Measurements from ENCODE around the gene LCN15.
A peak's percentile ranks its signal among the peaks of the same experiment; 100 is the strongest.
"Not testable (repeated sequence)": the region's sequence is repeated elsewhere in the genome, so short reads cannot be mapped to it uniquely, and the experiment has no call there.

Gene LCN15

DNA sequence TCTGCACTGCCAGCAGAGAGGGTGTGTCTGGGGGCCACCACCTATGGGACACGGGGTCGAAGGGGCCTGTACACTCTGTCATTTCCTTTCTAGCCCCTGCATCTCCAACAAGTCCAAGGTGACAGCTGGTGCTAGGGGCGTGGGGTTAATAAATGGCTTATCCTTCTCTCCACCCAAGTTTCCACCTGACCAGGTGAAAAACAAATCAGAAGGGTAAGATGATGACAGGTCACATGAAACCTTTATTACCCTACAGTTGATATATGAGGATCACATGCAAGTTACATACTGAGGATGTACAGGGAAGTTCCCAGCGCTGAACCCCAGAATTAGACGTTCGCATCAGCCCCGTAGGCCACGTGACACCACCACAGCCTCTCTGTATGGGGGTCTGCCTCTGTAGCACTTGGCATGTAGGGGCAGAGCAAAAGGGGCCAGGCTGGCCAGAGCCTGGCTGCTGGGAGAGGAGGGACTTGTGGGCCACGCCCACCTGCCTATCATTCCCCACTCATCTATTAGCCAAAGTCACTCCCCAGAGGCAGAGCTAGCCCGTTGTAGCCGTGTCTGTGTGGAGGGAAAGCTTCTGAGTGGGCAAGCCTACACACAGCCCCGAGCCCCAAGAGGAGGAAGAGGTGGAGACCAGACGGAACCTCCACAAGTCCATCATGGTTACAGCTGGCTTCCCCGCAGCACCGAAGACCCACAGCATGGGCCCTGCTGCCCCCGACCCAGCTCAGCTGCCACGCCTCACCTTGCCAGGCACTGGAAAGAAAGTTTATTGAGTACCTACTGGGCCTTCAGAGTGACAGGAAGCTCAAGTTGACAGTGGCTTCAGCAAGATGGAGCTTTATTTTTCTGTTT lies 29.0 kb upstream of the LCN15 start:
- DNase-seq, result no peak

- no peak for DNase-seq
Measured at GRCh38 chr9:136792321-136793085, 28.2 kb upstream of the LCN15 start.

- DNase-seq, result peak; percentile 70
Measured at GRCh38 chr9:136791516-136792276, 27.4 kb upstream of the LCN15 start.

- DNase-seq, result peak; percentile 100
Measured at GRCh38 chr9:136790640-136791515, 26.6 kb upstream of the LCN15 start, which contains the start of gene TMEM141. Gene TMEM141, plus strand, starts transcription at chr9:136791344. Its CDS starts 27 bp downstream, at chr9:136791371.

DNA sequence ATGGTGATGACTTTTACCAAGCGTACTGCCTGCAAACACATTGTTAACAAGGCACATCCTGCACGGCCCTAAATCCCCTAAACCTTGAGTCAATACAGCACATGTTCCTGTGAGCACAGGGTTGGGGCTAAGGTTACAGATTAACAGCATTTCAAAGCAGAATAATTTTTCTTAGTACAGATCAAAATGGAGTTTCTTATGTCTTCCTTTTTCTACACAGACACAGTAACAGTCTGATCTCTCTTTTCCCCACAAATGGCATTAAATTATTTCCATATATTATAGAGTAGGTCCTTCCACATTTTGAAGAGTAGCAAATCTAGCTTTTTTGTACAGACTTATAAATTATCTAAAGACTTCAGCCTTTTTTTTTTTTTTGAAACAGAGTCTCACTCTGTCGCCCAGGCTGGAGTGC lies 25.2 kb upstream of the LCN15 start:
- DNase-seq, result no peak

DNA sequence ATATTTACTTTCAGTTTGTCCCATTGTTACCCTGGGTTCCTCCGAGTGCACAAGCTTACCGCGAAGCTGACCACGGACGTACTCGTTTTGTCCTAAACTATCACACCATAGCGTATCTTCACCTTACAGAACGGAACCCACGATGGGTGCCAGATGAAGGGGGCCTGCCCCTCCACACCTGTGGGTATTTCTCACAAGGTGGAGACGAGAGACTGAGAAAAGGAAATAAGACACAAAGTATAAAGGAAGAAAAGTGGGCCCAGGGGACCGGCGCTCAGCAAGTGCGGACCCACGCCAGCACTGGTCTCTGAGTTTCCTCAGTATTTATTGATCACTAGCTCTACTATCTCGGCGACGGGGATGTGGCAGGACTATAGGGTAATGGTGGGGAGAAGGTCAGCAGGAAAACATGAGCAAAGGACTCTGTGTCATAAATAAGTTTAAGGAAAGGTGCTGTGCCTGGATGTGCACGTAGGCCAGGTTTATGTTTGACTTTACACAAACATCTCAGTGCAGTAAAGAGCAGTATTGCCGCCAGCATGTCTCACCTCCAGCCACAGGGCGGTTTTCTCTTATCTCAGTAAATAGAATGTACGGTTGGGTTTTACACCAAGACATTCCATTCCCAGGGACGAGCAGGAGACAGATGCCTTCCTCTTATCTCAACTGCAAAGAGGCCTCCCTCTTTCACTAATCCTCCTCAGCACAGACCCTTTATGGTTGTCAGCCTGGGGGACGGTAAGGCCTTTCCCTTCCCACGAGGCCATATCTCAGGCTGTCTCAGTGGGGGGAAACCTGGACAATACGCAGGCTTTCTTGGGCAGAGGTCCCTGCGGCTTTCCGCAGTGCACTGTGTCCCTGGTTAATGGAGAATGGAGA lies 24.6 kb upstream of the LCN15 start:
- not testable (repeated sequence) for DNase-seq

DNA sequence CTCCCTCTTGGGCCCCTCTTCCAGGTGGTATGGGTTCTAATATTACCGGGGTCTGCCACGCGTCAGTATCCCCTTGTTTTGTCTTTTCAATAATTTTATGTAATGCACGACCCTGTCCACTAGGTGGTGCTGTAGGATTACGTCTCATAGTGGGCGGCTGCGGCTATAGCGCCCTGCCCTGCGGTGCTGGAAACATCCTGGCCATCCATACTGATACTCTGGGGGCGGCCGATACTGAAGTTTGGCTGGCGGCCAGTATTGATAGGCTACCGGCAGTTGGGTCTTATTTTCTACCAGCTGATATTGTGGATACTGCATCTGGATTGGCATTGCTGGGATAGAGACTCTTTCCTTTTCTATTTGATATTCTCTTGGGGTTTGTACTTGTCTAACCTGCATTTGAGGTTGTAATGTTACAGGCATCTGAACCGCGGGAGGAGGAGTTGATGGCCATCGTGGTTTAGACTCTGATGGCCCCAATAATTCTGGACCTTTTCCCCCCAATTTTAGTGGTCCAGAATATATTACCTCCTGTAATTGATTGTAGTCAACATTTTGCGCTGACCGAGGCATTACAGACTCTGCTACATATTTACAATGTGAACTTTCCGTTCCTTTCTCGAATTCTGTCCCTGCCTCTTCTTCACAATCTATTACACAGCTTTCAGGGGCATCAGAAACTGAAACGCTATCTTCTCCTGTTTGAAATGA lies 23.5 kb upstream of the LCN15 start:
- DNase-seq, result peak; percentile 57

GRCh38 chr9:136786983-136787382 lies 22.7 kb upstream of the LCN15 start:
- not testable (repeated sequence) for DNase-seq

DNA sequence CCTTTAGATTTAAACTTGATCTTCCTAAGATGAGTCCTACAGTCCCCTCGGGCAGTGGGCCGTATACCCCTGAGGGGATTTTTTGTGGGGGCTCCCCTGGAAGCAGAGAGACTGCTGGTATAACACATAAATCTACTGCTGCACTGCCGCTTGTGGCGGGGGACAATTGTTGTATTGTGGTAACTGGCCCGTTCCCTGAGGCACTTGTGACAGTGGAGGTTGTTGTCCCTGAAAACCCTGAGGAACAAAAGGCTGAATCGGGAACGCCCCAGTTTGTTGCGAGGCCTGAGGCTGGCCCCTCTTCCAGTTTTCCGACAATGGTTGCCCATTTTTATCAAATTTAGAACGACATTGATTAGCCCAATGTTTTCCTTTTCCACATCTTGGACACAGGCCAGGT lies 22.1 kb upstream of the LCN15 start:
- no peak for DNase-seq

DNA sequence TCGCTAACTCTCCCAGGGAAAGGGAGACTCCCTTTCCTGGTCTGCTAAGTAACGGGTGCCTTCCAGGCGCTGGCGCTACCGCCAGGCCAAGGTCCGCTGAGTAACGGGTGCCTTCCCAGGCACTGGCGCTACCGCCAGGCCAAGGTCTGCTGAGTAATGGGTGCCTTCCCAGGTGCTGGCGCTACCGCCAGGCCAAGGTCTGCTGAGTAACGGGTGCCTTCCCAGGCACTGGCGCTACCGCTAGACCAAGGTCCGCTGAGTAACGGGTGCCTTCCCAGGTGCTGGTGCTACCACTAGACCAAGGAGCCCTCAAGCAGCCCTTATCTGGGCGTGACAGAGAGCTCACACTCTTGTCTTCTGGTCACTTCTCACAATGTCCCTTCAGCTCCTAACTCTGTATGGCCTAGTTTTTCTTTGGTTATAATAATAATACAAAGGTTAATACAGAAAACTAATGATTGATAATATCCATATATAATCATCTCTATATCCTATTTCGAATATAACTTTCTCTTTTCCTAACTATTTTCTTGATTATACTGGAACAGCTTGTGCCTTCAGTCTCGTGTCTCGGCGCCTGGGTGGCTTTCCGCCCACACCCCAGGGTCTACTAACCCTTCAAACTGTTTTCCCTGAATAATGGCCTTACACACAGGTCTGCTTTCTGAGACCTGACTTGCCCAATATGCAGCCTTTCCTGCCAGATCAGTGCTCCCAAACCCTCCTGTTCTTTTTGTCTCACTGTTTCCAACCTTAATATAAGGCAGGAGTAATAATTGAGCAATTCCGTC lies 21.4 kb upstream of the LCN15 start:
- DNase-seq, result not testable (repeated sequence)

DNA sequence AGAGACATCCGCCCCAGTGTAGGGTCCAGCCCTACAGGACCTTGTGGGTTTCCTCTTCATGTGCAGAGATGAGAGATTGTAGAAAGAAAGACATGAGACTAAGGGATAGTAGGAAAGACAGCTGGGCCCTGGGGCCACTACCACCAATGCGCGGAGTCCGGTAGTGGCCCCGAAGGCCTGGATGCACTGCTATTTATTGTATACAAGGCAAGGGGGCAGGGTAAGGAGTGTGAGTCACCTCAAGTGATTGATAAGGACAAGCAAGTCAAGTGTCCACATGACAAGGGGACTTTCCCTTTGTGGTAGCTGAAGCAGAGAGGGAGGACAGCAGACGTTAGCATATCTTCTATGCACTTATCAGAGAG lies 20.7 kb upstream of the LCN15 start:
- no peak for DNase-seq

GRCh38 chr9:136784249-136784996 lies 20.1 kb upstream of the LCN15 start:
- DNase-seq, result no peak

GRCh38 chr9:136782452-136782851 lies 18.1 kb upstream of the LCN15 start:
- DNase-seq, result no peak

- no peak for DNase-seq
Measured at GRCh38 chr9:136779808-136780207, 15.5 kb upstream of the LCN15 start.

GRCh38 chr9:136777359-136777758 lies 13.0 kb upstream of the LCN15 start:
- no peak for DNase-seq

DNA sequence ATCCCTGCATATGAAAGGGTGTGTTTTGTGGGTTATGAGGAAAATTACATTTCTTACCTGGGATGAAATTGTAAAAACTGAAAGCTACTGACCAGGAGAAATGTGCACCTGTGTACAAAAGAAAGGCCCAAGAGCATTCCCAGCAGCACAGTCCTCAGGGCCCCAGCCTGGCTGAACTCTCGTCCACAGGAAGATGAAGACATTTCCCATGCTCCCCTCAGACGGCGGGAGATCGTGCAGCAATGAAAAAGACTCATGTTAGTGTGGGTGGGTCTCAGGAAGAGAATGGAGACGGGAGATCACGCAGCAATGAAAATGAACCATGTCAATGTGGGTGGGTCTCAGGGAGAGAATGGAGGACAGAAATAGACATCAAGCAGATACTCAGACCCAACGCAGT lies 12.6 kb upstream of the LCN15 start:
- DNase-seq, result no peak

DNA sequence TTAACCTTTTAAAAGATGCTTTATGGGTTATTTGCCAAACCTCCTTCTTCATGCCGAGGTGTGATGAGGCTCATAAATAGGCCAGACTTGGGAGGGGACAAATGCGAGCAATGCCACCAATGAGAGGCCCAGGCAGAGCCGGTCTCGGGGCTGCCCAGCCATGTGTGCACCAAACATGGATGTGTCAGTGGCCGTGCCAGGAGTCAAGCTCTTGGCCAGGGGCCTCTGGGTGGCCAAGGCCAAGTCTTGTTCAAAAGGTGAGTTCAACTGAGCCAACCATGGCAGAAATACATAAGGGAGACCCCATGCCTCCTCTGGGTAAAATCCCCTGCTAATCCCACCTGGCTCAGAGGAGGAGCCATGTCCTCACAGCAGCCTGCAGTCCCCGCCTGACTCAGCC lies 10.9 kb upstream of the LCN15 start:
- DNase-seq, result no peak

GRCh38 chr9:136774416-136775045 lies 10.2 kb upstream of the LCN15 start:
- DNase-seq, result no peak

Measured in activated naive CD4-positive, alpha-beta T cell treated with anti-CD3 and anti-CD28 coated beads, Interleukin-2, amount 50 U/mL, for 16 hours (primary cell).